Iris pigment epithelial cell (primary cell): Measurements from ENCODE around the gene P2RY2.
A peak's percentile ranks its signal among the peaks of the same experiment; 100 is the strongest.
"Not testable (repeated sequence)": the region's sequence is repeated elsewhere in the genome, so short reads cannot be mapped to it uniquely, and the experiment has no call there.

Experiments
- DNase-seq: peaks from one replicate; pipeline ENCODE4 v3.0.0-alpha.2; 2011; ENCODE audit warnings: low read depth

The P2RY2 gene

GRCh38 chr11:73188301-73188700 is 29.8 kb upstream of the P2RY2 start:
- no peak for DNase-seq

DNA sequence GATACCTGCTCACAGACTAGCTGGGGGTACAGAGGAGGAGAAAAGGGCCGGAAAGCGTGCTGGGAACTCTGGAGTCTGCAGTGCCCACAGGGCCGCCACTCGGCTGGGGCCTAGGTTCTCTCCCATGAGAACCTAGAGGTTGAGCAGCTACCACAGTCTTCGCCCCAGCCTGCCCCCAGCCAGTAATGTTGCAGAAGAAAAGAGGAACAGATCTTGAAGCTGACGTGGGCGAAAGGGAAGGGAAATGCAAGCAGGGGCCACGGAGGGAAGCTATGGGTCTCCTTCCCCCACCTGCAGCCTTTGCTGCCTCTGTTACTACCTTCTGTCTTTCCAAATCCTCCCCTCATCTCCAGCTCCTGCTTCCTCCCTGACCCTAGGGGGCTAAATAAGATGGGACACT is 28.8 kb upstream of the P2RY2 start:
- DNase-seq: no peak

DNA sequence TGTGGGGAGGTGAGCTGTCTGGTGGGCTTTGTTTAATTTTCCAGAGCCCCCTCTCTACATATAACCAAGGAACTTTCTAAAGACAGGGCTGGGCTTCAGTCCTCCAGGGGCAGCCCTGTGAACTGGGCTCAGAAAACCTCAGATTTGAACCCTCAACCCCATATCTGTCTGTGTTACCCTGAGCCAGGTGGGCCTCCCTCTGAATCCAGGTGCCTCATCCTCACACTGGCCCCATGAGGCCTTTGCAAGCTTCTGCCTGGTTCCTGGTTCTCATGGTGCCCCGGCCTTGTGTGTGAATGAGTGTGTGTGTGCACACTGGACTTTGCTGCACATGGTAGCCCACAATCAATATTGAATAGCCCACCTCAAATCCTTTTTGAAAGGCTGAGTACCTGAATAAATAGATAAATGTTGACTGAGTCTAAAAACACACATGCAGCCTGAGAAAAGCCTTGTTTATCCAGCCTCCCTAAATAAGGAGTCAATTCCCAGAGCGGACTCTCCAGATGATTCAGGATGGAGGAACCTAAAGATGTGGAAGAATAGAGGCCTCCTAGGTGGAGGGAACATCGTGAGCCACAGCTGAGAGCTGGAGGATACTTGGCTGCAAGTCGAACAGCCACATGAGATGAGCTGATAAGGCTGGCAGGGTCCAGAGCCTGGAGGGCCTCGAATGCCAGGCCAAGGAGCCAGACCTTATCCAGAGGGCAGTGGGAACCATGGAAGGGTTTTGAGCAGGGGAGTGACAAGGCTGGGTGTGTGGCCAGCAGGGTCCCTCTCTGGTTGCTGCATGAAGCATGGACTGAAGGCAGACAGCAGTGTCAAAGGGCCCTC is 28.1 kb upstream of the P2RY2 start:
- DNase-seq: no peak

- no peak for DNase-seq
Observed at GRCh38 chr11:73190557-73190885, 27.6 kb upstream of the P2RY2 start.

- no peak for DNase-seq
Observed at GRCh38 chr11:73191151-73191550, 26.9 kb upstream of the P2RY2 start.

- no peak for DNase-seq
Observed at GRCh38 chr11:73192272-73192671, 25.8 kb upstream of the P2RY2 start.

- no peak for DNase-seq
Observed at GRCh38 chr11:73193251-73194033, 24.6 kb upstream of the P2RY2 start.

DNA sequence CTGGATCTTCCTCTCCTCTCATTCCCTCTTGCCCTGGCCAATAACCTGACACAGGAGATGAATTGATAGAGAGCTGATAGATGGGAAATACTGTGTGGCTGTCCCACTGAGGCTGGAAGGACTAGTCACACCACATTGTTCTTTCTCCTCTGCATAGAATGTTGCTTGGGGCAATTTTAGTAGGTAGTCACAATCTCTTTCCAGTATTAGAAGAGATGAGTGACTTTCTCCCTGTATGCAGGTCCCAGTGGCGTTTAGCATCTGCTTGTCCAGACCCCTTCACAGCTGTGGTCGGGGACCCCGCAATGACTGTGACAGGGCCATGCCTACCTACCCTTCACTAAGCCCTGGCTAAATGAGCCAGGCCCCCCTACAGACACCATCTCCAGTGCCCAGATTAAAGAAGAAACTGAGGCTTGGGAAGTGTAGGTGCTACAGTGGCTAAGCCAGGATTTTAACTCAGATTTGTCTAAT is 24.0 kb upstream of the P2RY2 start:
- no peak for DNase-seq

DNA sequence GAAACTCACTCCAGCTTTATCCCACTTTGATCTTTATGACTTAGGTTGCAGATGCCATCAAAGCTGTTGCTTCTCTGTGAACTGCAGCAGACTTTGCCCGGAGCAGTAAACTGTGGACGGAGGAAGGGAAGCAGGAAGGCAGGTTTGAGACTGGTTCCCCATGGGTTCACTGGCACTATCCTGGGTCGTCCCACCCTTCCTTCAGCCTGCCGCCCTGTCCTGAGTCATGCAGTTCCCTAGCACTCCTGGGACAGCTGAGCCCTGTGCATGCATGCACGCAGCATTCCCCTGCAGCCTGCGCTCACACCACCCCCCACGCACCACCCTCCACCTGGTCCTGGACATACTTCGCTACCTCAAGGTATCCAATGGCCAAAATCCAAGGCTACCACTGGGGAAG is 23.5 kb upstream of the P2RY2 start:
- DNase-seq: no peak

GRCh38 chr11:73195191-73196007 is 22.7 kb upstream of the P2RY2 start:
- peak; percentile 25 for DNase-seq

DNA sequence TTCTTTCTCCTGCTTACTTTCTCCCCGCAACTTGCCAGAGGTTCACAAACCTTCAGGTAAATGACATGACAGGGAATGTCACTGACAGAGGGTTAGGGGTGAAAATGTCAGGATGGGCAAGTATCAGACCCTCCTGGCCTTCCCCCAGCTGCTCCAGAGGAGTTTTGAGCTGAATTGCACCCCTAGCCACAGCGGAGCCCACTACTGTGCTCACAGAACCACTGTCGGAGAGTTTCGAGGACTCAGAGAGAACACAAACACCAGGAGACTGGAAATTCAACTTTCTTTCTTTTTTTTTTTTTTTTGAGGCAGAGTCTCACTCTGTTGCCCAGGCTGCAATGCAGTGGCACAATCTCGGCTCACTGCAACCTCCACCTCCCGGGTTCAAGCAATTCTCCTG is 21.5 kb upstream of the P2RY2 start:
- DNase-seq: no peak

- no peak for DNase-seq
Observed at GRCh38 chr11:73197348-73197747, 20.7 kb upstream of the P2RY2 start.

DNA sequence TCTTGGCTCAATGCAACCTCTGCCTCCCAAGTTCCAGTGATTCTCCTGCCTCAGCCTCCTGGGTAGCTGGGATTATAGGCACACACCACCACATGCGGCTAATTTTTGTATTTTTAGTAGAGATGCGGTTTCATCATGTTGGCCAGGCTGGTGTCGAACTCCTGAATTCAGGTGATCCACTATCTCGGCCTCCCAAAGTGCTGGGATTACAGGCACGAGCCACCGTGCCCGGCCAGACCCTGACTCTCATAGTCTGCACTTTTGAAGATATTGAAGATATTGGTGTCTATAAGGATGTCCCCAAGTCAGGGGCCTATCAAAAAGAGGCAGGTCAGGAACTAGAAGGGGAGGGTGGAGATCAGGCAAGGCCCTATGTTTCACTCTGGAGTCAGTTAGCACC is 20.3 kb upstream of the P2RY2 start:
- DNase-seq: not testable (repeated sequence)

DNA sequence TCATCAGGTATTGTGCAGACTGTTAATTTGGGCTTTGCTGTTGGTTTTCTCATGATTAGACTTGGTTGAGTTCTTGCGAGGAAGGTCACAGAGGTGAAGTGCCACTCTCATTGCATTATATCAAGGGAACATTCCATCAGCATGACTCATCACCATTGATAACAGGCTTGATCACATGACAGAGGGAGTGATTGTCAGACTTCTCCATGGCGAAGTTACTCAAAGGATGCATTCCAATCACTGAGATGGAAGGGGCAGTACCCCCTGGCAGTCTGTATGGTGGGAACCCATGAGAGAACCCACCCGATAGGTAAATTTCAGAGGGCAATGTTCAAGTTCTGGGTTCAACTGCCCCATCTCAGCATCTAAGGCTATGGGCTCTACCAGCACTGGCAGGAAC is 19.4 kb upstream of the P2RY2 start:
- DNase-seq: peak; percentile 23

GRCh38 chr11:73199446-73199845 is 18.6 kb upstream of the P2RY2 start:
- no peak for DNase-seq

GRCh38 chr11:73200256-73200655 is 17.8 kb upstream of the P2RY2 start:
- no peak for DNase-seq

GRCh38 chr11:73201249-73201648 is 16.8 kb upstream of the P2RY2 start:
- peak; percentile 41 for DNase-seq

GRCh38 chr11:73201888-73202780 is 15.9 kb upstream of the P2RY2 start:
- no peak for DNase-seq

DNA sequence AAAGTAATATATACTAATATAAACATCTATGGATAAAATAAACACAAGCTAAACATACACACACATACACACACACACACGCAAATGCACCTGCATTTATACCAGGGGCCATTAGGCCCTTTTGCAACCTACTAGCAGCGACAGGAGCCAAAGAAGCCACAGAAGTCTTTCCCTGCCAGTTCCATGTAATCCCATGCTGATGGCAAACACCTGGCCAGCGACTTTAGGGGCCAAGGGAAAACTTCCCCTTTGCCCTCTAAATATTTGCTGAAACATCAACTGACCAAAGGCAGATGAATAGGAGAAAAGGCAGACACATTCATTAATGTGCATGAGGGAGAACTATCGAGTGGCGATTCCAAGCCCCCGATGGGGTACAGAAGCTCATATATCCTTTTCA is 14.8 kb upstream of the P2RY2 start:
- no peak for DNase-seq

GRCh38 chr11:73203790-73204189 is 14.3 kb upstream of the P2RY2 start:
- no peak for DNase-seq

- no peak for DNase-seq
Observed at GRCh38 chr11:73204711-73205121, 13.4 kb upstream of the P2RY2 start.
